Aorta (tissue), 5 donors: Measurements from ENCODE around the gene CSTB. TPM values are rescaled to one million over a fixed set of nuclear protein-coding genes. Genes with fewer than 3 reads are reported as not detected.
A peak's percentile ranks its signal among the peaks of the same experiment; 100 is the strongest.

Experiments
- ATAC-seq: fragments of 200-7000 bp; cut with Tn5 transposase; one replicate; pipeline ENCODE4 v1.9.1; 2022; ENCODE audit warnings: moderate library complexity; ENCODE audit not compliant: low FRiP score
- DNase-seq, 2 donors: peaks; one replicate each; pipeline ENCODE4 v3.0.0-alpha.2; 2020
- H3K27ac ChIP-seq, 2 donors: one replicate each; pipeline ENCODE4 v1.5.1; 2013; ENCODE audit warnings: low read length in 2 of 2, mild to moderate bottlenecking in 2 of 2, moderate library complexity in 2 of 2, control low read depth in 1 of 2, inconsistent platforms in 1 of 2, low read depth in 1 of 2
- H3K27me3 ChIP-seq, 2 donors: one replicate each; pipeline ENCODE4 v1.6.1; 2013; ENCODE audit warnings: control low read depth in 1 of 2, low read length in 1 of 2, mild to moderate bottlenecking in 1 of 2, moderate library complexity in 1 of 2; ENCODE audit not compliant: insufficient read depth in 2 of 2, control insufficient read depth in 1 of 2
- H3K36me3 ChIP-seq, 2 donors: one replicate each; pipeline ENCODE4 v1.6.1; 2013; ENCODE audit warnings: control low read depth in 1 of 2, low read length in 1 of 2, mild to moderate bottlenecking in 1 of 2; ENCODE audit not compliant: insufficient read depth in 2 of 2, control insufficient read depth in 1 of 2
- H3K4me1 ChIP-seq, 2 donors: one replicate each; pipeline ENCODE4 v1.6.1; 2013; ENCODE audit warnings: low read length in 2 of 2, control low read depth in 1 of 2, mild to moderate bottlenecking in 1 of 2, moderate library complexity in 1 of 2; ENCODE audit not compliant: insufficient read depth in 2 of 2, control insufficient read depth in 1 of 2
- H3K4me3 ChIP-seq, 2 donors: one replicate each; pipeline ENCODE4 v1.5.1; 2013; ENCODE audit warnings: low read length in 2 of 2, control low read depth in 1 of 2, mild to moderate bottlenecking in 1 of 2
- H3K9me3 ChIP-seq: one replicate; pipeline ENCODE4 v1.6.1; 2013; ENCODE audit warnings: mild to moderate bottlenecking, low read length; ENCODE audit not compliant: control insufficient read depth
- WGBS, 2 donors: extraction: QIAGEN DNeasy Blood & Tissue Kit; methylation state at CpG; one replicate each; pipeline ENCODE4 v1.1.7; 2013; 5-methylcytosine and 5-hydroxymethylcytosine counted together
- intact Hi-C, 2 donors: fragments of 100-400 bp; cut with DNase I; formaldehyde crosslinking; loops; one replicate each; pipeline versions ENCODE4 v1.14.2 to v1.15.0; 2022
- polyA plus RNA-seq, 2 donors: library from polyadenylated mRNA; stranded (reverse); fragments of 200-250 nt; gene quantifications; one replicate each; pipeline ENCODE4 v1.2.3, GENCODE V29; 2013
- total RNA-seq, 2 donors: library from RNA; stranded (reverse); fragmentation: NEBNext Ultra II Directional; extraction: Animal tissue kit (Norgen Biotek cat#: 25700); gene quantifications; one replicate each; pipeline ENCODE4 v1.2.1, GENCODE V29; 2021
- donor health status: healthy with polysubstance abuse.
- donor health status: Bipolar disorder and iron deficiency.
- donor health status: DM: no; HTN: no; CAD: no.
- donor health status: DM: no; HTN: no; CAD: no.
- donor health status: DM: yes; HTN: yes; CAD: no.

Gene CSTB
- total and polyA plus RNA-seq, 4 donors, result 30.3 to 71.6 (median 44.4) TPM

DNA sequence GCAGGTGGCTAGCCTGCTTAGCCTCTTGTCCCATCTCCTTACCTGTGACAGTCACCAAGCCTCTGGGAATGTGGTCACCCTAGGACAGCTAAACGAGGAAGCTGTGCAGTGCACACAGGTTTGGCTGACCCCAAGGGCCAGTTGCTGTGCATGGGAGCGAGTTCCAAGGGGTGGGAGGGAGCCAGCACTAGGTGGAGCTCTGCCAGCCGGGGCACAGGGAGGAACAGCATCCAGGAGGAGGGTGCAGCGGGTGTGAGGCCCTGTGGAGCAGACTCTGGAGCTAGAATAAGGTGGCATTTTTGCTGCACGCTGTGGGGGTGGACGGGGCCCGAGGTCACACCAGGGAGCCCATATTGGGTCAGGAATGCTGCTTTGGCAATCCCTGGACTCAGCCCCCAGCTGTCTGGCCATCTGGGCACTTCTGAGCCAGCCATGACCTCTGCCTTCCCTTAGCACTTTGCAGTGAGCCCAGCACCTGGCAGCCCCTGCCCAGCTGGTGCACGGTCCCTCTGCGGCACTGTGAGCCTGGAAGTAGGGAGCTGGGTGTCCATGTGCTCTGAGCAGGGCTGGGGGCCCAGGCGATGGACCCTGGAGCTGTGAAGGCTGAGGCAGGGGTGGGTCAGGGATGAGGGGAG, 48.5 kb downstream of the CSTB start:
- Histone ChIP-seq H3K4me1 (no peaks in the 10 kb centered on the region), H3K27ac (peak overlapping the region; percentile 70 to 98), H3K36me3 (no peaks in the 10 kb centered on the region), H3K27me3 (no peaks in the 10 kb centered on the region), H3K9me3 (no peaks in the 10 kb centered on the region), H3K4me3 (no peak overlapping the region)
- ATAC-seq, result peak; percentile 9
- DNase-seq, result peak in 1 of 2 donors; percentile 77
- intact Hi-C loops, result loop anchor here in 1 of 2 donors (10.0 kb wide), 1 partner anchor 47 kb away; the partner anchor contains the start of gene CSTB
- WGBS, 2 donors, result 5 to 7% methylated on average over 10 of the region's 10 CpGs

DNA sequence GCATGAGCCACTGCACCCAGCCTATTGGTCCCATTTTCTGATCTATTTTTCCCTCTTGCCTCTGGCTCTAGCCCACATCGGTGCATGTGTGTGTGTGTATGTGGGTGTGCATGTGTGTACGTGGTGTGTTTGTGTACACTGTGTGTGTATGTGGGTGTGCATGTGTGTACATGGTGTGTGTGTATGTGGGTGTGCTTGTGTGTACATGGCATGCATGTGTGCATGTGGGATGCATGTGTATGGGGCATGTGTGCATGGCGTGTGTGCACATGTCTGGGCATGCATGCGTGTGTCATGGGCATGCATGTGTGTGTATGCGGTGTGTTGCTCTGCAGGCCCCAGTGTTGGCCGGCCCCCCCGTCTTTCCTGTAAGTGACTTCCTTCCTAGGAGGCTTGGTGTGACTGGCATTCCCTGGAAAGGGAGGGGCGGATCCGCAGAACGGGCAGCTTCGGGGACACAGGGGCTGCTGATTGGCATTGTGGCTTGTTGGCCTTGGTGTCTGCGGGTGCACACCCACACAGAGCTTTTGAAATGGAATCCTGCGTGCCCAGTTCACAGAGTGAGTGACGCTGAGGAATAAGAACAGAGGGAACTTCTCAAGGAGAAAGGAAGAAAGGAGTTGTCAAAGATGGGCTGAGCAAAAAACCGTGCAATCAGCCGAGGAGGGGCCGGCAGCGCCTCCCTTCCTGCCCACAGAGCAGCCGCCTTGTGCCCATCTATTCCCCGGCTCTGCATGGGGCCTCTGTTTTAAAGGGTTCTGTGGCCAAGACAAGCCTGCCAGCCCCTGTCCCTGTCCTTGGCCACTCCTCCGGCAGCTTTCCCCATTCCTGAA, 49.2 kb downstream of the CSTB start:
- Histone ChIP-seq H3K9me3 (no peaks in the 10 kb centered on the region), H3K4me3 (no peak overlapping the region), H3K4me1 (no peaks in the 10 kb centered on the region), H3K27me3 (no peaks in the 10 kb centered on the region), H3K27ac (peak overlapping the region; percentile 70 to 98), H3K36me3 (no peaks in the 10 kb centered on the region)
- WGBS, 2 donors, result 31 to 32% methylated on average over 21 of the region's 21 CpGs
- intact Hi-C loops, result loop anchor here in 1 of 2 donors (10.0 kb wide), 1 partner anchor 48 kb away; the partner anchor contains the start of gene CSTB
- DNase-seq (peak in 1 of 2 donors; percentile 78), ATAC-seq (no peak)

Other genes with a start within 250 kb of the CSTB start
- under 1 TPM in 1 of 2 donors, not detected in 1; 0.51 TPM for gene HSF2BP, start 116.8 kb downstream of the CSTB start, total RNA-seq
- gene HSF2BP, start 116.8 kb downstream of the CSTB start, polyA plus RNA-seq, result not detected
- gene RRP1B, start 116.7 kb downstream of the CSTB start, total RNA-seq, result 10 to 100 TPM; 15.9 to 16.4 TPM
- gene RRP1B, start 116.7 kb downstream of the CSTB start, polyA plus RNA-seq, result 1 to 10 TPM; 4.9 to 5.9 TPM
- 10 to 100 TPM; 90.7 to 94.4 TPM for gene PDXK, start 57.2 kb downstream of the CSTB start, total RNA-seq
- 10 to 100 TPM; 25.8 to 38.2 TPM for gene PDXK, start 57.2 kb downstream of the CSTB start, polyA plus RNA-seq
- 10 to 100 TPM; 17.5 to 18.1 TPM for gene RRP1, start 13.3 kb upstream of the CSTB start, total RNA-seq
- gene RRP1, start 13.3 kb upstream of the CSTB start, polyA plus RNA-seq, result 10 to 100 TPM in 1 of 2 donors, 1 to 10 TPM in 1; 4.4 to 17.9 TPM
- 10 to 100 TPM; 36.0 to 45.5 TPM for gene AGPAT3, start 88.9 kb upstream of the CSTB start, total RNA-seq
- 10 to 100 TPM in 1 of 2 donors, 1 to 10 TPM in 1; 8.3 to 11.4 TPM for gene AGPAT3, start 88.9 kb upstream of the CSTB start, polyA plus RNA-seq
- gene TRAPPC10, start 236.0 kb upstream of the CSTB start, total RNA-seq, result 10 to 100 TPM; 30.3 to 41.5 TPM
- gene TRAPPC10, start 236.0 kb upstream of the CSTB start, polyA plus RNA-seq, result 10 to 100 TPM in 1 of 2 donors, 1 to 10 TPM in 1; 3.5 to 10.6 TPM